GM18868 (cell line): Measurements from ENCODE around the gene SQOR.
"Not testable (repeated sequence)": the region's sequence is repeated elsewhere in the genome, so short reads cannot be mapped to it uniquely, and the experiment has no call there.

ENCODE experiments used
- ATAC-seq: cut with Tn5 transposase; IDR thresholded peaks from one replicate; pipeline ENCODE4 v1.9.1; 2021; ENCODE audit warnings: mild to moderate bottlenecking, moderate library complexity; ENCODE audit not compliant: unreplicated experiment

Gene SQOR

DNA sequence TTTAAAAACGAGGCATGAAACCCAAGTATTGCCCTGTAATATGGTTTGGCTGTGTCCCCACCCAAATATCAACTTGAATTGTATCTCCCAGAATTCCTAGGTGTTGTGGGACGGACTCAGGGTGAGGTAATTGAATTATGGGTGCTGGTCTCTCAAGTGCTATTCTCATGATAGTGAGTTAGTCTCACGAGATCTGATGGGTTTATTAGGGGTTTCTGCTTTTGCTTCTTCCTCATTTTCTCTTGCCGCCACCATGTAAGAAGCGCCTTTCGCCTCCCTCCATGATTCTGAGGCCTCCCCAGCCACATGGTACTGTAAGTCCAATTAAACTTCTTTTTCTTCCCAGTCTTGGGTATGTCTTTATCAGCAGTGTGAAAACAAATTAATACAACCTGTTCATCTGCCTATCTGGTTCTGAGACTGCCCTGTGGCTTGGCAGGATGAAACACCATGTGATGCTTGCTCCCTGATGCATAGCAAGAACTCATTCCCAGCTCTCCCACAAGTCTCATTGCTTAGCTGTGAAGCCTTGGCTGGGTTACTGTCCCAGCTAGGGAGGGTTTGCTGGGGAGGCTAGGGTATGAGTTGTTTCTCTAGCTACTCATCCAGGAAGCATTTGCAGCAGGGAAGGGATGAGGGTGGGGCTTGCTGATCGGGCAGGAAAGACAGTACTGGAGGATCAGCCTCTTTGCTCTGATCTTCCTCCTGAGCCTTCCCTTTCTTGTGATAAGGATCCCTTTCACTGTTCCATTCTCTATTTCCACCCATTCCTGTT lies 3.7 kb upstream of the SQOR start:
- ATAC-seq: no peak

DNA sequence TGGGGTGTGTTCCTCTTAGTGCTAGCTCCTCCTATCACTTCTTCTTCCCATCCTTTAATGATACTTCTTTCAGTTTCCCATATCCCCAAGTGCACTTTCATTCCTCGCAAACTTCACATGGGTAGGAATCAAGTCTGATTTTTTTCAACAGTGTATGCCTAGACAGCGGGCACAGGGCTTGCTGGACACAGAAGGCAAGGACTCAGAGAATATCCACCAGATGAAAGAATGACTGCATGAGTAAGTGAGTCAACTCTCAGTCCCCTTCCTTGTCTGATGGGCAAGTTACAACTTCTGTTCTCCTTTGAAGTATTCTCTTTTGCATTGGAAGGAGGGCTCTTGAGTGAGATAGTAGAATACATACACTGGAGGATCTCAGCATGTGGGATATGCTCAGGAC lies 3.1 kb upstream of the SQOR start:
- no peak for ATAC-seq

DNA sequence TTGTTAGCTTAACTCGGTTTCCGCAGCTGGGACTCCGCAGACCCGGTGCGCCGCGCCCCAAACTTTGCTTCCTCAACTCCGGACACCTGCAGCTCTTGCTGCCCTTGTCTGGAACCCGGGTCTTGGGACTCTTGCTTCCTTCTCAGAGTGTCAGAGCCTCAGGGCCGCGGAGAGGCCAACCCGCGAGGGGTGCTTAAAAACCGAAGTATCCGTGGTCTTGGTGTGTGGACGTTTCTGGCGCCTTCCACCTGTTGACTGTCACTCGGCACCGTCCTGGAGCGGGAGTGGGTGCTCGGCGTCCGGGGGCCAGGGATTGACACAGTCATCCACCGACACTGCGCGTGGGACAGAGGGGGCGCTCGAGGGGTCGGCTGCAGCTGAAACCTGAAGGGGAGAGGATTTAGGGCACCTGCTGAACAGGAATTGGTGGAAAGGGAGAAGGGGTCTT lies 386 bp downstream of the SQOR start:
- ATAC-seq: peak; percentile 41

- ATAC-seq: no peak
Measured at GRCh38 chr15:45635763-45636292, 999 bp downstream of the SQOR start.

GRCh38 chr15:45637141-45637540 lies 2.3 kb downstream of the SQOR start:
- no peak for ATAC-seq

- peak; percentile 54 for ATAC-seq
Measured at GRCh38 chr15:45637552-45638033, 2.8 kb downstream of the SQOR start.

DNA sequence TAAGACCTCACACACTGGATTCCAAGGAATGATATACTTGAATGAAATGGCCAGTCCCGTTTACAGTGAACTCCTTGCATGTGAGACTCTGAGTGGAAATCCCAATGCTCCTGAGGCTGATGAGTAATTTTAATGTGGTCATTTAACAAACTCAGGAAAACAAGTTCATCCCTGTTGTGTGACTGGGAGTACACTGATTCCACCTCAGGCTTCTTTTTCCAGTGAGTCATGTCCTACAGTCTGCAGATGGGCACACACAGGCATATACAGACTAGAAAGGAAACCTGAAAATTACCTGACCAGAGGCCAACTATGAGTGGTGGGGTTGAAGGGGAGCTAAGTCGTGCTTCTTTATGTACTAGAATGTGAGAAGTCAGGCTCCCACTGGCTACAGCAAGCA lies 5.8 kb downstream of the SQOR start:
- no peak for ATAC-seq

- no peak for ATAC-seq
Measured at GRCh38 chr15:45641374-45641781, 6.5 kb downstream of the SQOR start.

GRCh38 chr15:45641999-45642932 lies 7.4 kb downstream of the SQOR start:
- no peak for ATAC-seq

- no peak for ATAC-seq
Measured at GRCh38 chr15:45644437-45644836, 9.6 kb downstream of the SQOR start.

DNA sequence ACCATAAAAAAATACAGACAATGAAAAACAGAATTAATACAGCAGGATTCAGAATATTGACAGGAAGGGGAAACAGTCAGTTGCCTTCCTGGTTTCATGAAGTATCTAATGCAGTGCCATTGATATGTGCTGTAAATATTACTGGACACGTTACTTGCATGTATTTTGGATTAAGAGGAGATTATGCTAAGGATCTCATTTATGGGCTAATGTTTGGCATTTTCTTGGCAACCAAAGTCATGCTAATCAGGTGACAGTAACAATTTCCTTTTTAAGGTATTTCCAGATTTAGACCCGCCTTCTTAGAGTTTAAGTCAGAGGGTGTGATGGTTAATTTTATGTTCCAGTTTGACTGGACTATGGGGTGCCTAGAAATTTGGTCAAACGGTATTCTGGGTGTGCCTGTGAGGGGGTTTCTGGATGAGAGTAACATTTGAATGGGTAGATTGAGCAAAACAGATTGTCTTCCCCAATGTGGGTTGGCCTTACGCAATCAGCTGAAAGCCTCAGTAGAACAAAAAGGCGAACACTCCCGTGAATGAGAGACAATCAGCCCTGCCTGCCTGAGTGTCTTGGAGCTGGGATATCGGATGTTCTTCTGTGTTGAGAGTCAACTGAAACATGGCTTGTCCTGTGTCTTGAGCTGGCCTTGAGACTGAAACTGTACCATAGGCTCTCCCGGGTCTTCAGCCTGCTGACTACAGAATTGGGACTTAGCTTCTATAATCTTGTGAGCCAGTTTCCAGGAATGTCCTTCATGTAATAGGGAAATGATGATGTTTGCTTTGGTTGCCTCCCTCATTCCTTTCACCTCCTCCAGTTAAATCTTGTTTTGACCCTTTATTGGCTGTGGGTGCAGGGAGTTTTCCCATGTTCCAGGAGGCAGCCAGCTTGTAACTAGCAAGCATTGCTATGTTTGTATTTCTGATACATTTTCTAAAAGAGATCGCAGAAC lies 10.5 kb downstream of the SQOR start:
- no peak for ATAC-seq

- no peak for ATAC-seq
Measured at GRCh38 chr15:45646220-45646619, 11.4 kb downstream of the SQOR start.

GRCh38 chr15:45647828-45648227 lies 13.0 kb downstream of the SQOR start:
- ATAC-seq: no peak

GRCh38 chr15:45648521-45649200 lies 13.8 kb downstream of the SQOR start:
- ATAC-seq: peak; percentile 56

GRCh38 chr15:45650007-45650406 lies 15.2 kb downstream of the SQOR start:
- not testable (repeated sequence) for ATAC-seq

GRCh38 chr15:45650889-45651525 lies 16.2 kb downstream of the SQOR start:
- ATAC-seq: no peak

DNA sequence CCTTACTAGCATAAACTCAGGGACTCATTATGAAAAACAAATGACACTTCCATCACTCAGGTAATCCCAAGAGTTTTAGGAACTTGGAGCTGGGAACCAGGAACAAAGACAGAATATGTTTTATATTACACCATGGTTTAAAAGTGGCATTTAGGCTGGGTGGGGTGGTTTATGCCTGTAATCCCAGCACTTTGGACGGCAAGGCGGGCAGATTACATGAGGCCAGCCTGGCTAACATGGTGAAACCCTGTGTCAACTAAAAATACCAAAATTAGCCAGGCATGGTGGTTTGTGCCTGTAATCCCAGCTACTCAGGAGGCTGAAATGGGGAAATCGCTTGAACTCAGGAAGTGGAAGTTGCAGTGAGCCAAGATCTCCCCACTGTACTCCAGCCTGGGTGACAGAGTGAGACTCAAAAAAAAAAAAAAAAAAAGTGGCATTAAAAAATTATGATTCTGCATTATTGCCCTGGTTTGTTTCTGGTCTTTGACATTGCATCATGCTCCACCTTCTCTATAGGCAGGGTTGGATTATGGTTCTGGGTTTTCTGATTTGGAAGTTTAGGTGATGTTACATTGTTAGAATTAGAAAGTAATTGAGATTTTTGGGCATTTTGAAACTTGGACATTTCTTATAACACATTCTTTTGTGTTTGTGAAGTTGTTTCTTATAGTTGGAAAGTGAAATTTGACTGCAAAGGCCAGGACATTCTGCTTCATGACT lies 19.0 kb downstream of the SQOR start:
- ATAC-seq: no peak

DNA sequence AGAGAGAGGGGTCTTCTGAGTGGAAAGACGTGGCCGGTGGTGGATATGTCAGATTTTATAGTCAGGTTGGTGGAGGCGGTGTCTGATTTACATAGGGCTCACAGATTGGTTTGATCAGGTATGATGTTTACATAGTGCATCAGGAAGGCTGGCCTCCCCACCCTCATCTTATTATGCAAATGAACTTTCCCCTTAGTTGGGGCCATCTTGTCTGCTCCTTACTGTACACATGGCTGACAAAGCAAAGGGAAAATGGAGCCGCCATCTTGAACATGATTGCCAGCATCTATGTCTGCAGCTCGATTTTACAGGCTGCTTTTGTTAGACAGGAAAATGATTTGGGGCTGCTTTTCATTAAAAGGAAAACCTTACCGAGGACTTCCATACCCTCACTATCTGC lies 19.9 kb downstream of the SQOR start:
- ATAC-seq: no peak

DNA sequence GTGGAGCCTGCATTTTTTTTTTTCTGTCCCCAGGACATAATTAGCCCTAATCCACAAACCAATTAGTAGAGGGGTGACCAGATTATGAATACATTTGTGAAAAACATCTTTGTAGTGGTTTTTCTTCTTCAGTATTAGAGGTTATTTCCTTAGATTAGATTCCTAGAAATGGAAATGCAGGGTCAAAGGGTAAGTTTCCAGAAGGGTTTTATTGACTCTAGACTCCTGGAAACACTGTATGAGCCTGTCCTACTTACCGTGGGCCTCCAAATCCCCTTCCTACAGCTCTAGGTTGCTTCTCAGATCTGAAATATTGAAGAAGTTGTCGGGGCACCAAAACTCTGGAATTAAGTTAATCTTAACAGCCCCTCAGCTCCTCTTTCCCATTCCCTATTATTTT lies 22.4 kb downstream of the SQOR start:
- no peak for ATAC-seq
